Hematopoietic multipotent progenitor cell (in vitro differentiated cells): ENCODE results near the gene TBL1X. TPM values are rescaled to one million over a fixed set of nuclear protein-coding genes. Genes with fewer than 3 reads are reported as not detected.

Source experiments
- DNase-seq, 3 donors: peaks; one replicate each; pipeline ENCODE4 v3.0.0-alpha.2; 2011 to 2015; ENCODE audit warnings: low read depth in 2 of 3, low spot score in 2 of 3
- total RNA-seq: library from RNA; depleted of rRNA; stranded (reverse); fragments of >200 nt; gene quantifications from one replicate; pipeline ENCODE4 v1.2.3, GENCODE V29; 2012

TBL1X gene
- total RNA-seq, 1 donor: 12.4 TPM

DNA sequence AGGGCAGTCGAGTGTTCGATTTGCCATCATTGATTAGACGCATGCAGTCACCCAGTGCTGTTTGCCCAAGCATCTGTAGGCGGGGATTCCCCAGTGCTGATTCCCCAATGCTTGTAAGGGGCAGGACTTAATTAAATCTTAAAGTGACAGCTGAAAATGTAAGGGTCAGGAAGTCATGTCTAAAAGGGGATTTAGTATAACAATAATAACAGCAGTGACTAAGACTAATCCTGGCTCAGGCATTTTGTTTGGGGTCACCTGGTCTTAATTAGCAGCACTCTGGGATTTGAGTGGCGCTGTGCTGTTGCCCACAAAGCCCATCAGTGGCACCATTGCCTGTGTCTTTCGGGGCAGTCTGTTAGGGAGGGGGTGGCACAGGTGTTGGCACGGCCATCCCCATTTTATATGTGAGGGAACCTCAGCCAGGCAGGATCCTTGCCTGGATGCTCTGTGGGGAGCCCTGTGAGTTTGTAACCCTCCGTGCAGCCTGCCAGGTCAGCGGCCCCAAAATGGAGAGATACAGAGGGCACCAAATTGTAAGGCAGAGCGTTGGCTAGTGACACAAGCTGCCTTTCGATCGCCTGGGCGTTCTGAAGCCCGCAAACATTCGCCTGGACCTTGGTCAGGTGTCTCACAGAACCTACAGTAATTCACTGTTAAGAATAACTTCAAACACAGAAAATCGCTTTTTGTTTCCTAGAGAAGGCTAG is 146.7 kb downstream of the TBL1X start:
- no peak for DNase-seq

DNA sequence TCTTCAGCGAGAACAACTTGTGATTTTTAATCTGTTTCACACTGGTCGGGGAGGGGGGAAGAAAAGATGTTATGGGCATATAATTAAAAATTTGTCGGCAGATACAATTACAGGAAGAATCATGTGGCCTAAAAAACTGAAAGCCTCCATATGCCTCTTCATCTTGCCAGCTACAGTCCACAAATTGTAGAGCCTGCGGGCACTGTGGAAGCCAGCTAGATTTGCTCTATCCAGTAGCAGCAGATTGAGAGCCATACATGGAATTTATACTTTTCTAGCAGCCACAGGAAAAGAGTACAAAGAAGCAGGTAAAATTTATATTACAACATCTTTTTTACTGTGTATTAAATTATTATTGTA is 147.3 kb downstream of the TBL1X start:
- no peak for DNase-seq

DNA sequence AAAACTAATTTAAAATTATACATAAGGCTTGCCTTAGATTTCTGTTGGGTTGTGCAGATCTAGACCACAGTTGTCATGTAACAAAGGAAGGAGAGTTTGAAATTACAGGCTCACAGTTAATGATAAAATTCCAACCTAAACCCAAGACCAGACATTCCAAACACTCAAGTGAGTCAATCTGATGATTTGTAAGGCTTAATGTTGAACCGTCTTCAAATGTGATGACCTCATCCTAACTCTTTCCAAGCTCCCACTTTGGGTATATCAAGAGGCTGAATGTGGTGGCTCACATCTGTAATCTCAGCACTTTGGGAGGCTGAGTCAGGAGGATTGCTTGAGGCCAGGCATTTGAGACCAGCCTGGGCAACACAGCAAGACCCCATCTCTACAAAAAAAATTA is 149.2 kb downstream of the TBL1X start:
- no peak for DNase-seq

- no peak for DNase-seq
Measured at GRCh38 chrX:9619133-9619532, 154.3 kb downstream of the TBL1X start.

- DNase-seq: no peak
Measured at GRCh38 chrX:9619581-9619980, 154.7 kb downstream of the TBL1X start.

GRCh38 chrX:9622128-9622527 is 157.3 kb downstream of the TBL1X start:
- no peak for DNase-seq

DNA sequence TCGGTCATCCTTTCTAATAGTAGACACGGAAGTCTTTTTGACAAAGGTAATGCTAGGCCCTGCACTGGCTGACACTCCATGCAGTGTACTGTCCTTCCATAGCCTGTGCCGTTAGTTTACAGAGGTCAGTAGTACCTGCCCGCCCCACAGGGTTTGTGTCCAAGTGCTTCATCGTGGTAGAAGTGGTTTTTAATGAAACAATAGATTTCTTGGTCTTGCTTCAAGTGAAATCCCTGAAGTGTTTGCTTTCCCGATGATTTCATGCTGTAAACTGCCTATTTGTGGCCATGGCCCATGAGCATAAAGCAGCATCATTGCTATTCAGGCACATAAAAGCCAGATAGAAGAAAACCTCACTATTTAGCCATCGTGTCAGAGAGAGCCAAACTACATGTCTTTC is 161.5 kb downstream of the TBL1X start:
- no peak for DNase-seq

- DNase-seq: no peak
Measured at GRCh38 chrX:9627922-9628321, 163.1 kb downstream of the TBL1X start.

GRCh38 chrX:9628779-9629493 is 164.1 kb downstream of the TBL1X start:
- no peak for DNase-seq

- DNase-seq: no peak
Measured at GRCh38 chrX:9634551-9634950, 169.7 kb downstream of the TBL1X start.

DNA sequence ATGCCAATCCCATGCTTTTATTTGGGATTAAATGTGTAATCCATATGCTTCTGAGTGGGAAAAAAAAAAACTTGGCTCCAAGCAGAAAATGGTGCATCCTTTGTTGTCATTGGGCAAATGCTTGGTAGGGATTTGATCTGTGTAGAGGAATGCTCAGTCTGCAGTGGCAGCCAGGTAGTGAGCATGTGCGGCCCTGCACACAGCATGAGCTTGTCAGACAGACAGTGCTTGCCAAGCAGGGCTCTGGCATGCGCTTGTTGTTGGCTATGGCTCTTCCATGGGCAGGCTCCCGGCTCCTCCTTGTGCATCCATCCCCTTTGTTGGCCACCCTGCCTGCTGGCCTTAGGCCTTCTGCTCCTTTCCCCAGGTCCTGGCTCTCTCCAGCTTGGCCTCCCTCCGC is 170.5 kb downstream of the TBL1X start:
- DNase-seq: no peak

- no peak for DNase-seq
Measured at GRCh38 chrX:9635803-9636202, 170.9 kb downstream of the TBL1X start.

- DNase-seq: no peak
Measured at GRCh38 chrX:9638871-9639270, 174.0 kb downstream of the TBL1X start.

- DNase-seq: no peak
Measured at GRCh38 chrX:9642270-9642995, 177.6 kb downstream of the TBL1X start.

GRCh38 chrX:9643807-9644206 is 178.9 kb downstream of the TBL1X start:
- DNase-seq: no peak

DNA sequence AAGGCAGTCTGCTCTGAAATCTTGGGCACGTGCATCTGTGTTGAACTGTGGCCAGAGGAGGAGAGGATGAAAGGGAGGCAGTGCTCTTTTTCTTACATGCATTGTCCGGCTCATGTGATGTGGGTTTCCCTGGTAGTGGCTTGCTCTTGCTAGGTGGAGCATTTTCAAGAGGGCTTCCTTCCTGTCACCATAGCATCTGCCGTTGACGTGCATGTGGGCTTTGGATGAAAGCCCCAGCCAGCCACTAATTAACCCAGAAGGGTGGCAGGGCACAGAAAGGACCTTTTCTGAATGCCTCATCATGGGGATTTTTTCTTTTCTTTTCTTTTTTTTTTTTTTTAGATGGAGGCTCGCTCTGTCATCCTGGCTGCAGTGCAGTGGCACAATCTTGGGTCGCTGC is 179.5 kb downstream of the TBL1X start:
- DNase-seq: peak in 2 of 3 donors; percentile 46 to 70

DNA sequence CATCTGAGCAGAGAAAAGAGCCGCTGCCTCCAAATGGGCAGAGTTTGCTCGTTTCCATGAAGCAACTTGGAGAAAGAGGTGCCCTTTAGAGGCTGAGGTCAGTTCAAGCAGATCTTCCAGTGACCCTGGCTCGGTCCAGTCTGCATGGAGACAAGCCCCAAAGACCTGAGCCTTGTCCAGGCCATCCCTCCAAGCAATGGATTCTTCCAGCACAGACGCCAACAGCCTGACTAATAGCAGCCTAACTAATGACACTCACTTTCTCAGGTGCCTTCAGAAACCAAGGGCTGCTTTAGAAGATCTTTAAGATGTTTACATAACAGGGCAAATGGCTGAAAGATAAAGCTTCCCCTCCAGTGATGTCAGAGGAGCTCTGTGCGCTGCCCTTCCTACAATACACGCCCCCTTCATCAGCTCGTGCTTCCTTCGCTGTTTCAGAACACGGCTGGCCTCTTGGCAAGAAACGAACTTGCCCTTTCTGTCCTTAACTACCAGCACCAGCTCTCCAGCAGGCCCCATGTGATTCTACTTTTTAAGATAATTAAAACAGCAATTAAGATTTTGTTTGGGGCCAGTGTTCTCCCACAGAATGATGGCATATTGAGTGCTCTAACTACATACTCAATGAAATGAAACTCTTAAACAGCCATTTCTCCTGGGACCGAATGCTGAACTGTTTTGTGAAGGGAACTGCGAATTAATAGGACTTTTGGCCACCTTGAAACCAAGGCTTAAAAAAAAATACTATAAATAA is 181.8 kb downstream of the TBL1X start:
- DNase-seq: no peak

GRCh38 chrX:9647431-9647830 is 182.6 kb downstream of the TBL1X start:
- DNase-seq: no peak

DNA sequence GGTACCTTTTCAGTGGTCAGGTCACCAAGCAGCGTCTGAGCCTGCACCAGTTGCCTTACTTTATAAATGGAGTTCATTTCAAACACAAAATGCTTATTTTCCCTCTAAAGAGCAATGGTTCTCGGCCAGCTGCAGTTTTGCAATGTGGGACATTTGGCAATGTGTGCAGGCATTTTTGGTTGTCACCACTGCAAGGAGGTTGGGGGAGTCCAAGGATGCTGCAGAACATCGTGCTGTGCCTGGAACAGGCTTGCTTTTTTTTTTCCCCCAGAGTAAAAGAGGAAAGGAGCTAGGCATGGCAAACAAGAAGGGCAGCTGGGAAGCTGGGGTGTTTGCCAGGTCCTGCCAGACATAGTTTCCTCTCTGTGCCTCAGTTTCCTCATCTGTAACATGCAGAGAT is 185.2 kb downstream of the TBL1X start:
- DNase-seq: no peak

GRCh38 chrX:9651737-9652136 is 186.9 kb downstream of the TBL1X start:
- DNase-seq: no peak

- no peak for DNase-seq
Measured at GRCh38 chrX:9654929-9655328, 190.1 kb downstream of the TBL1X start.
